ENCODE data around the gene SPTSSB. TPM values are rescaled to one million over a fixed set of nuclear protein-coding genes. Genes with fewer than 3 reads are reported as not detected.

The SPTSSB gene
- total RNA-seq, 1 donor from 2014 or later = 0.50 TPM

DNA sequence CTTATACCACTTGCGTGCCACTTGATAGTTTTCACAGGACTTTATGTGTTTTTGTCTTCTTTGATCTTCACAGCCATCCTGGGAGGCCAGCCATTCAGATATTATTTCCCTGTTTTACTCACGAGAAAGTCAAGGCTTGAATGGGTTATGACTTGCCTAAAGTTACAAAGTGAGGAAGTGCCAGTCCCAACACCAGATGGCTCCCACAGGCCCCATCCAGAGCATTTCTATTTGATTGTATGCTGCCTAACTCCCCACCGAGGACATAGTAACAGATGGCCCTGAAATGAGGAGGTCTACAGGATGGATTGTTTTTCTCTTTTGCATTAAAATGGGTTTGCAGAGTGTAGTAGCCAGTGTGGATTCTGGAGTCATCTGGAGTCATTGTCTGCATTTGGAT is 74.5 kb downstream of the SPTSSB start:
- Histone ChIP-seq H3K36me3 (ENCODE audit: insufficient read depth, low read length) (no peaks in the 10 kb centered on the region), H3K79me2 (ENCODE audit: insufficient read depth, low read length) (no peaks in the 10 kb centered on the region), H3K27me3 (ENCODE audit: insufficient read depth, low read length) (no peaks in the 10 kb centered on the region), H3K9me3 (ENCODE audit: insufficient read depth, low read depth, low read length) (no peaks in the 10 kb centered on the region), H3K27ac (ENCODE audit: low read depth, low read length) (no peak overlapping the region), H3K4me2 (ENCODE audit: low read length) (no peak overlapping the region), H4K20me1 (ENCODE audit: insufficient read depth, low read length) (no peaks in the 10 kb centered on the region), H3K4me3 (ENCODE audit: insufficient read depth, low read depth, low read length) (no peak overlapping the region), H3K4me1 (ENCODE audit: insufficient read depth, low read length) (no peaks in the 10 kb centered on the region), H3K9ac (ENCODE audit: low read length) (no peak overlapping the region), H2AFZ (ENCODE audit: low read depth, low read length) (no peak overlapping the region)
- no peak for TF ChIP-seq EZH2 (IDR thresholded peaks at IDR 0.05; ENCODE audit: insufficient read depth, low read length)
- TF ChIP-seq, protein P1, sequence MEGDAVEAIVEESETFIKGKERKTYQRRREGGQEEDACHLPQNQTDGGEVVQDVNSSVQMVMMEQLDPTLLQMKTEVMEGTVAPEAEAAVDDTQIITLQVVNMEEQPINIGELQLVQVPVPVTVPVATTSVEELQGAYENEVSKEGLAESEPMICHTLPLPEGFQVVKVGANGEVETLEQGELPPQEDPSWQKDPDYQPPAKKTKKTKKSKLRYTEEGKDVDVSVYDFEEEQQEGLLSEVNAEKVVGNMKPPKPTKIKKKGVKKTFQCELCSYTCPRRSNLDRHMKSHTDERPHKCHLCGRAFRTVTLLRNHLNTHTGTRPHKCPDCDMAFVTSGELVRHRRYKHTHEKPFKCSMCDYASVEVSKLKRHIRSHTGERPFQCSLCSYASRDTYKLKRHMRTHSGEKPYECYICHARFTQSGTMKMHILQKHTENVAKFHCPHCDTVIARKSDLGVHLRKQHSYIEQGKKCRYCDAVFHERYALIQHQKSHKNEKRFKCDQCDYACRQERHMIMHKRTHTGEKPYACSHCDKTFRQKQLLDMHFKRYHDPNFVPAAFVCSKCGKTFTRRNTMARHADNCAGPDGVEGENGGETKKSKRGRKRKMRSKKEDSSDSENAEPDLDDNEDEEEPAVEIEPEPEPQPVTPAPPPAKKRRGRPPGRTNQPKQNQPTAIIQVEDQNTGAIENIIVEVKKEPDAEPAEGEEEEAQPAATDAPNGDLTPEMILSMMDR (IDR thresholded peaks at IDR 0.05; ENCODE audit: insufficient read depth, low read depth, low read length) = no peak
- H3K27me3 Mint-ChIP-seq (ENCODE audit: low read depth, unreplicated experiment) = no peaks in the 10 kb centered on the region
- H3K36me3 Mint-ChIP-seq (ENCODE audit: low read depth, unreplicated experiment) = peaks cover 6% of the 10 kb centered on the region
- no peaks in the 10 kb centered on the region for H3K4me1 Mint-ChIP-seq (ENCODE audit: low read depth, unreplicated experiment)
- FAIRE-seq (no peak), DNase-seq (ENCODE audit: low read depth) (no peak)
- H3K9me3 Mint-ChIP-seq (ENCODE audit: unreplicated experiment) = peaks cover 17% of the 10 kb centered on the region
- no peak overlapping the region for H3K4me3 Mint-ChIP-seq (ENCODE audit: unreplicated experiment)
- H3K27ac Mint-ChIP-seq (ENCODE audit: unreplicated experiment) = no peak overlapping the region

GRCh38 chr3:161295325-161295724 is 76.0 kb downstream of the SPTSSB start:
- Mint-ChIP-seq H3K27me3 (ENCODE audit: low read depth, unreplicated experiment) (no peaks in the 10 kb centered on the region), H3K27ac (ENCODE audit: unreplicated experiment) (no peak overlapping the region), H3K9me3 (ENCODE audit: unreplicated experiment) (peaks cover 17% of the 10 kb centered on the region), H3K4me1 (ENCODE audit: low read depth, unreplicated experiment) (no peaks in the 10 kb centered on the region), H3K4me3 (ENCODE audit: unreplicated experiment) (no peak overlapping the region), H3K36me3 (ENCODE audit: low read depth, unreplicated experiment) (peaks cover 6% of the 10 kb centered on the region)
- Histone ChIP-seq H3K4me1 (ENCODE audit: insufficient read depth, low read length) (no peaks in the 10 kb centered on the region), H3K27ac (ENCODE audit: low read depth, low read length) (no peak overlapping the region), H3K4me2 (ENCODE audit: low read length) (no peak overlapping the region), H3K9me3 (ENCODE audit: insufficient read depth, low read depth, low read length) (no peaks in the 10 kb centered on the region), H2AFZ (ENCODE audit: low read depth, low read length) (no peak overlapping the region), H3K4me3 (ENCODE audit: insufficient read depth, low read depth, low read length) (no peak overlapping the region), H3K9ac (ENCODE audit: low read length) (no peak overlapping the region), H3K79me2 (ENCODE audit: insufficient read depth, low read length) (no peaks in the 10 kb centered on the region), H3K27me3 (ENCODE audit: insufficient read depth, low read length) (no peaks in the 10 kb centered on the region), H4K20me1 (ENCODE audit: insufficient read depth, low read length) (no peaks in the 10 kb centered on the region), H3K36me3 (ENCODE audit: insufficient read depth, low read length) (no peaks in the 10 kb centered on the region)
- DNase-seq (ENCODE audit: low read depth) (peak; percentile 42), FAIRE-seq (no peak)
- TF ChIP-seq EZH2 (IDR thresholded peaks at IDR 0.05; ENCODE audit: insufficient read depth, low read length) = no peak
- TF ChIP-seq, protein P1 (IDR thresholded peaks at IDR 0.05; ENCODE audit: insufficient read depth, low read depth, low read length) = no peak

Other genes starting within 250 kb of the SPTSSB start
- gene NMD3, start 150.2 kb downstream of the SPTSSB start, total RNA-seq = 77.6 and 87.3 TPM in 2 replicates
- not detected in 2 replicates for gene OTOL1, start 125.3 kb upstream of the SPTSSB start, total RNA-seq